HFF-Myc (cell line): ENCODE measurements around the gene CDH11.

Experiments used
- DNase-seq: peaks from one replicate; pipeline ENCODE4 v3.0.0-alpha.2; 2011; ENCODE audit warnings: low read depth; ENCODE audit errors: extremely low read depth
- H3K4me3 ChIP-seq: replicated peaks from 2 replicates; pipeline ENCODE4 v1.5.1; 2011; ENCODE audit warnings: low read depth, mild to moderate bottlenecking, control low read depth, low read length
- TF ChIP-seq, protein P1 (sequence below): IDR thresholded peaks from 2 replicates; pipeline ENCODE4 v1.5.1; 2012; ENCODE audit warnings: mild to moderate bottlenecking, low read depth, low read length, control low read depth; ENCODE audit errors: missing control alignments

The CDH11 gene

DNA sequence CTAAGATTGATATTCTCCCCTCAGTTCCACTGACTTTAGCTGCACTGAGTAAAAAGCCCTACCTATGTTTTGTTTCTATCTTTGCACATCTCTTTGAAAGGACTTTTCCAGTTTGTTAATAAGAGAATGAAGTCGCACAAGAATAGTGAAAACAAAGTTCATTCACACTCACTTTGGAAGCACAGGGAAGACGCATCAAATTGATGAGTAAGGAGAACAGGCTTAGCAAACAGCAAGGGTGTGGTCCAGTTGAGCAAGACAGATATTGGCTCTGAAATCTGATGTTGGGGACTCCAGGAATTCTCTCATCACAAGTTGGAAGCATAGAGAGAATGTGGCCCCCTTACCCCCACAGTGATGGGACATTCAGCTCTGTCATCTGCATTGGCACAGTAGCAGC is 221.3 kb downstream of the CDH11 start:
- DNase-seq: no peak
- TF ChIP-seq, protein P1, sequence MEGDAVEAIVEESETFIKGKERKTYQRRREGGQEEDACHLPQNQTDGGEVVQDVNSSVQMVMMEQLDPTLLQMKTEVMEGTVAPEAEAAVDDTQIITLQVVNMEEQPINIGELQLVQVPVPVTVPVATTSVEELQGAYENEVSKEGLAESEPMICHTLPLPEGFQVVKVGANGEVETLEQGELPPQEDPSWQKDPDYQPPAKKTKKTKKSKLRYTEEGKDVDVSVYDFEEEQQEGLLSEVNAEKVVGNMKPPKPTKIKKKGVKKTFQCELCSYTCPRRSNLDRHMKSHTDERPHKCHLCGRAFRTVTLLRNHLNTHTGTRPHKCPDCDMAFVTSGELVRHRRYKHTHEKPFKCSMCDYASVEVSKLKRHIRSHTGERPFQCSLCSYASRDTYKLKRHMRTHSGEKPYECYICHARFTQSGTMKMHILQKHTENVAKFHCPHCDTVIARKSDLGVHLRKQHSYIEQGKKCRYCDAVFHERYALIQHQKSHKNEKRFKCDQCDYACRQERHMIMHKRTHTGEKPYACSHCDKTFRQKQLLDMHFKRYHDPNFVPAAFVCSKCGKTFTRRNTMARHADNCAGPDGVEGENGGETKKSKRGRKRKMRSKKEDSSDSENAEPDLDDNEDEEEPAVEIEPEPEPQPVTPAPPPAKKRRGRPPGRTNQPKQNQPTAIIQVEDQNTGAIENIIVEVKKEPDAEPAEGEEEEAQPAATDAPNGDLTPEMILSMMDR: no peak
- no peak overlapping the region for H3K4me3 ChIP-seq

DNA sequence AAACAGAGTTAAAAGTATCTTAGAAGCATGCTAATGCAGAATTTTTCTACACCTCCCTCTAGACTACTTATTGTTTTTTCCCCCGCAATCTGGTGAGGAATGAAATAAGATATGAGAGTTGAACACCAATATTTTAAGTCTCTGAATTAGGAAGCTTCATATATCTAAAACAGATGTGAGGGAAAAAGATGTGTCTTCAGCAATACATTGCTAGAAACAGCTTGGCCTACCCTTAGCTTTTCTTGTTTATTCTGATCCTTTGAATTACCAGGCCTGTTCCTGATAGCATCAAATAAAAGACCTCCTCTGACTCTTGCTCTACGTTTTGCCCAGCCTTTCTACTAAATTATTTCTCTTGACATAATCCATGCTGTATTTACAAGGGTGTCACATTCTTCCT is 221.8 kb downstream of the CDH11 start:
- DNase-seq: no peak
- no peak overlapping the region for H3K4me3 ChIP-seq
- TF ChIP-seq, protein P1: no peak

DNA sequence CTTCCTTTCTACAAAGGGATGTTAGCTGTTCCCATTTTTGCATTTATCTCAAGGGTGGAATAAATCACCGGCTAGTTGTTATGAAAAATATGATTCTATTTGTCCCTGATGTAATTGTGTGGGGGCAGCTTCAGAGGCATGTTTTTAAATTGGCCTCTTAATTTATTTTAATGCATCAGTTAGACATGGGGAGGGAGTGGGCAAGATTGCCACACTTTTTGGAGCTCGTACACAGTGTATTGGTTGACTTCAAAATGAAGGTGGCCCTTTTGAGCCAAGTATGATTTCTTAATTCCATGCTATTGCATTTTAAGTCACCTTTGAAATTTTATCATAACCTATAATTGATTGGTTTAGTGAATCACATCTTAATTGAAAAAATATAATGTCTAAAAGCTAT is 223.7 kb downstream of the CDH11 start:
- DNase-seq: no peak
- H3K4me3 ChIP-seq: no peak overlapping the region
- TF ChIP-seq, protein P1: no peak
